HUES6 (cell line): Measurements from ENCODE around the gene BRINP1.

ENCODE experiments used
- H3K27ac ChIP-seq: 2 replicates; pipeline ENCODE4 v1.7.0; 2013; ENCODE audit warnings: low read depth, mild to moderate bottlenecking, low read length, inconsistent platforms
- H3K27me3 ChIP-seq: 2 replicates; pipeline ENCODE4 v1.6.1; 2013; ENCODE audit warnings: low read length; ENCODE audit not compliant: control insufficient read depth, insufficient read depth
- H3K36me3 ChIP-seq: 2 replicates; pipeline ENCODE4 v1.6.1; 2013; ENCODE audit warnings: low read length; ENCODE audit not compliant: control insufficient read depth, insufficient read depth
- H3K4me1 ChIP-seq: 2 replicates; pipeline ENCODE4 v1.6.1; 2013; ENCODE audit warnings: low read length; ENCODE audit not compliant: control insufficient read depth, insufficient read depth
- H3K4me3 ChIP-seq: 2 replicates; pipeline ENCODE4 v1.5.1; 2013; ENCODE audit warnings: low read depth, low read length
- H3K9ac ChIP-seq: one replicate; pipeline ENCODE4 v1.6.1; 2013; ENCODE audit warnings: mild to moderate bottlenecking, low read length
- H3K9me3 ChIP-seq: 2 replicates; pipeline ENCODE4 v1.6.1; 2013; ENCODE audit warnings: low read depth, low read length; ENCODE audit not compliant: control insufficient read depth, insufficient read depth

The BRINP1 gene

GRCh38 chr9:119165131-119165530, 204.1 kb downstream of the BRINP1 start:
- Histone ChIP-seq H3K9me3 (no peaks in the 10 kb centered on the region), H3K9ac (no peak overlapping the region), H3K27ac (no peak overlapping the region), H3K4me1 (peaks cover 6% of the 10 kb centered on the region; the same call in 1 of the 2 replicates), H3K36me3 (peaks cover 9% of the 10 kb centered on the region), H3K27me3 (no peaks in the 10 kb centered on the region), H3K4me3 (no peak overlapping the region)

- Histone ChIP-seq H3K9ac (no peak overlapping the region), H3K4me1 (peaks cover 6% of the 10 kb centered on the region; the same call in 1 of the 2 replicates), H3K27me3 (no peaks in the 10 kb centered on the region), H3K36me3 (peaks cover 9% of the 10 kb centered on the region), H3K9me3 (no peaks in the 10 kb centered on the region), H3K27ac (no peak overlapping the region), H3K4me3 (no peak overlapping the region)
Observed at GRCh38 chr9:119164716-119165115, 204.5 kb downstream of the BRINP1 start.

GRCh38 chr9:119160551-119160950, 208.7 kb downstream of the BRINP1 start:
- H3K27me3 ChIP-seq = no peaks in the 10 kb centered on the region
- no peak overlapping the region for H3K9ac ChIP-seq
- H3K9me3 ChIP-seq = no peaks in the 10 kb centered on the region
- H3K4me1 ChIP-seq = no peaks in the 10 kb centered on the region
- H3K36me3 ChIP-seq = no peaks in the 10 kb centered on the region
- H3K27ac ChIP-seq = no peak overlapping the region
- H3K4me3 ChIP-seq = no peak overlapping the region

DNA sequence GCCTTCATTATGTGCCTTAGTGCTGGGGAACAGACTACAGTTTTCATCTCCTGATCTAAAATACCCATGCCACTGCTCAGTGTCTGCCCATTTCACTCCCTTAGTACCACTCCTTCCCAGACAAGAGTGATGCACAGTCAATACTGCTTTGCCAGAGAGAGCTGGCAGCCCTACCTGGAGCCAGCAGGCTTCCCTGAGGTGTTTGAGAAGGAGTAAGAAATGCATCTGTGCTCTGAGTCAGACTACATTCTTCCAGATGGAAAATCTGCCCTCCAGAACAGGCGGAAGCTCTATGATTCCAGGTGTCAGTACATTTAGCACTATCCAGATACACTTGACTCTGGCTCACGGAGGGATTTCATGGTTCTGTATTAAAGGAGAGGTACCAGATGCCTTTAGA, 209.8 kb downstream of the BRINP1 start:
- H3K36me3 ChIP-seq = no peaks in the 10 kb centered on the region
- H3K27ac ChIP-seq = no peak overlapping the region
- no peaks in the 10 kb centered on the region for H3K9me3 ChIP-seq
- no peak overlapping the region for H3K4me3 ChIP-seq
- H3K9ac ChIP-seq = no peak overlapping the region
- no peaks in the 10 kb centered on the region; the same call in 1 of the 2 replicates for H3K4me1 ChIP-seq
- no peaks in the 10 kb centered on the region for H3K27me3 ChIP-seq

DNA sequence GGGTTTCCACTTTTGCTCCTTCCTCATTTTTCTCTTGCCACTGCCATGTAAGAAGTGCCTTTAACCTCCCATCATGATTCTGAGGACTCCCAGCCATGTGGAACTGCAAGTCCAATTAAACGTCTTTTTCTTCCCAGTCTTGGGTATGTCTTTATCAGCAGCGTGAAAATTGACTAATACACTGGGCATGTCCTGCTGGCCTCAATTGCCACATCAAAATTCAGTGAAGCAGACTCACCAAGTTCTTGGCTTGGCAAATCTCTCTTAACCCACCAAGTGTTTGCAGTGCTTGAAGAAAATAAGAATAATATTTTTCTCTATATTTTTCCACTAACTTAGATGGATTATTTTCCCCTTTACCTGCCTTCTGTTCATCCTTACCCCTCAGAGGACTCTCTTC, 212.0 kb downstream of the BRINP1 start:
- H3K27ac ChIP-seq = no peak overlapping the region
- no peak overlapping the region for H3K4me3 ChIP-seq
- H3K9ac ChIP-seq = no peak overlapping the region
- no peaks in the 10 kb centered on the region for H3K36me3 ChIP-seq
- no peaks in the 10 kb centered on the region; the same call in 1 of the 2 replicates for H3K4me1 ChIP-seq
- H3K9me3 ChIP-seq = no peaks in the 10 kb centered on the region
- no peaks in the 10 kb centered on the region for H3K27me3 ChIP-seq

- Histone ChIP-seq H3K9me3 (no peaks in the 10 kb centered on the region), H3K36me3 (no peaks in the 10 kb centered on the region), H3K27me3 (no peaks in the 10 kb centered on the region), H3K4me3 (no peak overlapping the region), H3K4me1 (no peaks in the 10 kb centered on the region; the same call in 1 of the 2 replicates), H3K9ac (no peak overlapping the region), H3K27ac (no peak overlapping the region)
Observed at GRCh38 chr9:119156354-119156753, 212.9 kb downstream of the BRINP1 start.

DNA sequence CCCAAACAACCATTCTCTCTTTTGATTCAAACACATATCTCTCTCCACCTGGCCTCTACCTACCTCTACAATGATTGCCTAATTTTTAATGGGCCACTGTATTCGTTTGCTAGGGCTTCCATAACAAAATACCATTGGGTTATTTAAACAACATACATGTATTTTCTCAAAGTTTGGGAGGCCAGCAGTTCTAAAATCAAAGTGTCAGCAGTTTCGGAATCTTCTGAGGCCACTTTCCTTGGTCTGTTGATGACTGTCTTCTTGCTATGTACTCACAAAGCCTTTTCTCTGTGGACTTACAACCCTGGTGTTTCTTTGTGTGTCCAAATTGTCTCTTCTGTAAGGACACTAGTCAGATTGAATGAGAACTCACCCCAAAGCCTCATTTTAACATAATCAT, 214.7 kb downstream of the BRINP1 start:
- Histone ChIP-seq H3K9me3 (no peaks in the 10 kb centered on the region), H3K4me3 (no peak overlapping the region), H3K9ac (no peak overlapping the region), H3K27ac (no peak overlapping the region), H3K36me3 (no peaks in the 10 kb centered on the region), H3K27me3 (no peaks in the 10 kb centered on the region), H3K4me1 (no peaks in the 10 kb centered on the region; the same call in 1 of the 2 replicates)

GRCh38 chr9:119153402-119153801, 215.8 kb downstream of the BRINP1 start:
- Histone ChIP-seq H3K27ac (no peak overlapping the region), H3K4me1 (peaks cover 9% of the 10 kb centered on the region), H3K9me3 (no peaks in the 10 kb centered on the region), H3K9ac (no peak overlapping the region), H3K27me3 (no peaks in the 10 kb centered on the region), H3K4me3 (no peak overlapping the region), H3K36me3 (no peaks in the 10 kb centered on the region)

DNA sequence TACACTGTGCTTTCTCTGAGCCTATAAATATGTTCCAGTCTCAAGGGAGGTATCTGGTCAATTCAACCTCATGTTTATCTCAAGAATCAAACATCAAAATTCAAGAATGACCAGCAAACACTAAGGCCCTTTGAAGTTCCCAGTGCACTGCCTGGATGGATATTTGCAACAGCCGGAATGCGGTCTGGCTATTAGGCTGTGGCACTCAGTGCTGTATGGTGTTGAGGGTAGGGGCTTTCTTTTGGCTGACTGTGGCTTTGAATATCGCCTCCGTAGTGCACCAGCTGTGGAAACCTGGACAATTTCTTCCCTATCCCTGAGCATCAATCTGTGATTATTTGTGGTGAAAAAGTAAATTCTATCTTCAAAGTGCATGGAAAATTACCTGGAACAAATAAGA, 220.4 kb downstream of the BRINP1 start:
- peaks cover 9% of the 10 kb centered on the region for H3K4me1 ChIP-seq
- H3K27me3 ChIP-seq = no peaks in the 10 kb centered on the region
- H3K4me3 ChIP-seq = no peak overlapping the region
- H3K9me3 ChIP-seq = no peaks in the 10 kb centered on the region
- no peak overlapping the region for H3K9ac ChIP-seq
- H3K27ac ChIP-seq = no peak overlapping the region
- H3K36me3 ChIP-seq = no peaks in the 10 kb centered on the region

GRCh38 chr9:119137479-119137878, 231.8 kb downstream of the BRINP1 start:
- no peaks in the 10 kb centered on the region for H3K9me3 ChIP-seq
- H3K27ac ChIP-seq = no peak overlapping the region
- H3K4me3 ChIP-seq = no peak overlapping the region
- H3K36me3 ChIP-seq = no peaks in the 10 kb centered on the region
- no peaks in the 10 kb centered on the region for H3K4me1 ChIP-seq
- H3K9ac ChIP-seq = no peak overlapping the region
- no peaks in the 10 kb centered on the region for H3K27me3 ChIP-seq

DNA sequence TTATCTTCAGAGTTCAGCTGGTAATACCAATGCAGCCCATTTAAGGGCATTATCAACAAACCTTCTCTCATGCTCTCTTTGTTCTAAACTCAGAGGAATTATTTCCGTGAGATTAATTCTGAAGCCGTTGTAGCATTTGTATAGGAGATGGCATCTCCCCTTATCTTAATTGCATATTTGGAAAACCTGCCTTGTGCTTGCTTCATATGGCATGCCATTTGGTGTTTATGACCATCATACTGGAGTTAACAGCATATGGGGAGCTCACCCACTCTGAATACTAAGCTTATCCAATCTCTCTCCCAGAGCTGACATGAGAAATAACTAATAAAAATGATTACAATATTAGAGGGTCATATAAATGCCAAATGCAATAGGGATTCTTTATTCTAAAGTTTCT, 243.2 kb downstream of the BRINP1 start:
- no peak overlapping the region for H3K27ac ChIP-seq
- no peaks in the 10 kb centered on the region for H3K4me1 ChIP-seq
- no peaks in the 10 kb centered on the region for H3K27me3 ChIP-seq
- no peaks in the 10 kb centered on the region for H3K36me3 ChIP-seq
- H3K9ac ChIP-seq = no peak overlapping the region
- H3K9me3 ChIP-seq = no peaks in the 10 kb centered on the region
- H3K4me3 ChIP-seq = no peak overlapping the region

DNA sequence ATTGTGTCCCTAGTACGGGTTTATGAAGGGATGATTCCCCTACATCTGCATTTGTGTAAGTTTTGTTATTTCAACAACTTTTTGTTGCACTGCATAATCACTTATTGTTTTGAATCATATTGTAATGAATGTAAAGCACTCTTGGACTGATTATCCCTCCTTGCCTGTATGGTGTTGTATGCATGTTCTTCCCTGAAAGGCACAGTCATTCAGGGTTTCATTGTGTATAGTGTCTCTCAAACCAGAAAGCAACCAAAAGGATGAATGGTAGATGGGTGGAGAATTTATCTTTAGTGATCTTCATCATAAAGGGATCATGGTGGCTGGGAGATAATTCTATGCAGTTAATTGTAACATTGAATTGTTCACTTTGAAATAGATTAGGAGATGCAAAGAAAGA, 247.3 kb downstream of the BRINP1 start:
- H3K9me3 ChIP-seq = no peaks in the 10 kb centered on the region
- H3K4me3 ChIP-seq = no peak overlapping the region
- H3K9ac ChIP-seq = no peak overlapping the region
- no peaks in the 10 kb centered on the region for H3K4me1 ChIP-seq
- no peaks in the 10 kb centered on the region for H3K36me3 ChIP-seq
- H3K27me3 ChIP-seq = no peaks in the 10 kb centered on the region
- no peak overlapping the region for H3K27ac ChIP-seq
